HCT116 (cell line): ENCODE results near the gene NFIX. TPM values are rescaled to one million over a fixed set of nuclear protein-coding genes. Genes with fewer than 3 reads are reported as not detected.

Experiments used
- ATAC-seq: fragments of 200-7000 bp; cut with Tn5 transposase; 2 replicates; pipeline ENCODE4 v1.9.1; 2020; ENCODE audit warnings: mild to moderate bottlenecking, moderate library complexity
- BruUV-seq: library from RNA; stranded (reverse); fragments of 400-500 nt; replicated peaks from 2 replicates; lab custom pipeline; 2021; lab: Mats Ljungman, UMichigan
- CTCF ChIA-PET: fragments of 300-600 bp; sonication (Branson Sonifier 250); formaldehyde crosslinking; loops from one replicate; lab custom pipeline; 2021; ENCODE audit warnings: antibody characterized with exemption; lab: Charles Lee
- POLR2A ChIA-PET: fragments of 300-600, 350-600 bp; sonication (Branson Sonifier 250); formaldehyde crosslinking; loops from one replicate; lab custom pipeline; 2021; ENCODE audit warnings: antibody characterized with exemption; lab: Charles Lee
- RAD21 ChIA-PET, 2 experiments: fragments of 300-600 bp; sonication (Branson Sonifier 250); formaldehyde crosslinking; loops; one replicate each; lab custom pipeline; 2023; ENCODE audit warnings: low total read pairs in 2 of 2; ENCODE audit not compliant: uncharacterized antibody in 2 of 2, unreplicated experiment in 2 of 2, low non-redundant PET in 1 of 2; lab: Charles Lee
- DNase-seq: peaks from one replicate; pipeline ENCODE4 v3.0.0-alpha.2; 2010; ENCODE audit warnings: low read depth, low spot score
- H2AFZ ChIP-seq: fragments of 200-600 bp; shearing (Covaris generic), sonication (generic); 2 replicates; pipeline ENCODE4 v1.6.1; 2017; ENCODE audit warnings: low read depth, mixed run types, mixed read lengths, antibody characterized with exemption, low read length; ENCODE audit not compliant: poor library complexity, severe bottlenecking
- H3K27ac ChIP-seq: 2 replicates; pipeline ENCODE4 v1.5.1; 2012; ENCODE audit warnings: low read depth, low read length
- H3K27me3 ChIP-seq: fragments of 200-600 bp; sonication (generic); 2 replicates; pipeline ENCODE4 v1.6.1; 2016; ENCODE audit warnings: mixed run types, low read length, mixed read lengths; ENCODE audit not compliant: insufficient read depth
- H3K36me3 ChIP-seq, 2 experiments: fragments of 200-500 bp in 1 of 2; fragments of 200-600 bp in 1 of 2; sonication (Bioruptor generic) in 1 of 2; sonication (generic) in 1 of 2; 2 replicates each; pipeline versions ENCODE4 v1.5.1 to v1.6.1; 2014 to 2016; ENCODE audit warnings: low read length in 2 of 2, inconsistent platforms in 1 of 2, mixed read lengths in 1 of 2, mixed run types in 1 of 2; ENCODE audit not compliant: insufficient read depth in 2 of 2, control insufficient read depth in 1 of 2
- H3K4me1 ChIP-seq, 2 experiments: fragments of 200-600 bp in 1 of 2; sonication (generic) in 1 of 2; 2 replicates each; pipeline versions ENCODE4 v1.5.1 to v1.6.1; 2012 to 2017; ENCODE audit warnings: low read length in 2 of 2, inconsistent platforms in 1 of 2, mild to moderate bottlenecking in 1 of 2, mixed read lengths in 1 of 2, mixed run types in 1 of 2, moderate library complexity in 1 of 2; ENCODE audit not compliant: insufficient read depth in 2 of 2, control insufficient read depth in 1 of 2
- H3K4me2 ChIP-seq: fragments of 200-600 bp; sonication (generic); 2 replicates; pipeline ENCODE4 v1.6.1; 2017; ENCODE audit warnings: mixed run types, low read length, mixed read lengths
- H3K4me3 ChIP-seq, 2 experiments: fragments of 200-600 bp in 1 of 2; sonication (generic) in 1 of 2; replicated peaks in 1 of 2; 2 replicates each; pipeline ENCODE4 v1.5.1; 2011 to 2016; ENCODE audit warnings: low read length in 2 of 2, control low read depth in 1 of 2, low read depth in 1 of 2, mild to moderate bottlenecking in 1 of 2, mixed read lengths in 1 of 2, mixed run types in 1 of 2
- H3K79me2 ChIP-seq: fragments of 200-600 bp; sonication (generic); 2 replicates; pipeline ENCODE4 v1.6.1; 2017; ENCODE audit warnings: mild to moderate bottlenecking, mixed run types, low read length, moderate library complexity, mixed read lengths; ENCODE audit not compliant: insufficient read depth
- H3K9ac ChIP-seq: fragments of 200-600 bp; sonication (generic); 2 replicates; pipeline ENCODE4 v1.6.1; 2016; ENCODE audit warnings: low read length, mixed read lengths
- H3K9me2 ChIP-seq: fragments of 200-600 bp; sonication (generic), shearing (Covaris generic); 2 replicates; pipeline ENCODE4 v1.6.1; 2017; ENCODE audit warnings: mixed run types, mild to moderate bottlenecking, moderate library complexity; ENCODE audit not compliant: insufficient read depth
- H3K9me3 ChIP-seq, 2 experiments: fragments of 200-500 bp in 1 of 2; fragments of 200-600 bp in 1 of 2; sonication (Bioruptor generic) in 1 of 2; sonication (generic) in 1 of 2; 2 replicates each; pipeline ENCODE4 v1.6.1; 2014 to 2017; ENCODE audit warnings: low read length in 2 of 2, mixed read lengths in 2 of 2, inconsistent platforms in 1 of 2, low read depth in 1 of 2, mild to moderate bottlenecking in 1 of 2, mixed run types in 1 of 2, moderate library complexity in 1 of 2; ENCODE audit not compliant: control insufficient read depth in 1 of 2, insufficient read depth in 1 of 2
- H4K20me1 ChIP-seq: fragments of 200-600 bp; sonication (generic), shearing (Covaris generic); 2 replicates; pipeline ENCODE4 v1.6.1; 2017; ENCODE audit warnings: mixed run types, mild to moderate bottlenecking, moderate library complexity; ENCODE audit not compliant: insufficient read depth
- CBX3 ChIP-seq: IDR thresholded peaks from 2 replicates; pipeline ENCODE4 v1.6.1; 2012; ENCODE audit warnings: low read depth
- ELF1 ChIP-seq: IDR thresholded peaks from 2 replicates; pipeline ENCODE4 v1.6.1; 2012; ENCODE audit warnings: low read depth, borderline replicate concordance
- MAX ChIP-seq: IDR thresholded peaks from 2 replicates; pipeline ENCODE4 v1.6.1; 2012
- RAD21 ChIP-seq: IDR thresholded peaks from 2 replicates; pipeline ENCODE4 v1.6.1; 2012; ENCODE audit warnings: low read depth, mild to moderate bottlenecking
- REST ChIP-seq: IDR thresholded peaks from 2 replicates; pipeline ENCODE4 v1.6.1; 2012; ENCODE audit warnings: low read depth
- SIN3A ChIP-seq: IDR thresholded peaks from 2 replicates; pipeline ENCODE4 v1.6.1; 2012; ENCODE audit warnings: low read depth
- ZBTB33 ChIP-seq: IDR thresholded peaks from 2 replicates; pipeline ENCODE4 v1.6.1; 2011; ENCODE audit warnings: mild to moderate bottlenecking, low read length, moderate library complexity; ENCODE audit not compliant: insufficient replicate concordance; ENCODE audit errors: extremely low read depth
- ZNF274 ChIP-seq: fragments of 200-500 bp; sonication (Bioruptor generic); IDR thresholded peaks from 2 replicates; pipeline ENCODE4 v1.6.1; 2014; ENCODE audit warnings: mild to moderate bottlenecking, low read depth, low read length, inconsistent platforms
- intact Hi-C: fragments of 100-400 bp; cut with micrococcal nuclease; formaldehyde crosslinking; loops from 2 replicates; pipeline ENCODE4 v1.10.0; 2022
- total RNA-seq: library from RNA; stranded (reverse); gene quantifications from one replicate; pipeline ENCODE4 v1.2.1, GENCODE V29; 2021; ENCODE audit not compliant: unreplicated experiment

NFIX gene
- total RNA-seq, 1 experiment from 2014 or later, result 34.8 TPM

- peak overlapping the region; percentile 4; the same call in 1 of the 2 replicates for H3K27ac ChIP-seq
Observed at GRCh38 chr19:13079542-13079986, 84.3 kb downstream of the NFIX start.

More at GRCh38 chr19:13079542-13079986, 84.3 kb downstream of the NFIX start:
- Histone ChIP-seq H4K20me1 (no peaks in the 10 kb centered on the region), H3K4me2 (peak overlapping the region; percentile 39; the same call in 1 of the 2 replicates), H3K9me3 (no peaks in the 10 kb centered on the region), H3K9ac (no peak overlapping the region), H3K79me2 (no peaks in the 10 kb centered on the region), H3K9me2 (no peaks in the 10 kb centered on the region), H3K4me1 (peaks cover 18% of the 10 kb centered on the region in 2 experiments), H2AFZ (no peak overlapping the region), H3K4me3 (no peak overlapping the region), H3K27me3 (no peaks in the 10 kb centered on the region)
- intact Hi-C loops, result no loop called here
- ATAC-seq (no peak; the same call in 1 of the 2 replicates), DNase-seq (no peak)
- ChIA-PET POLR2A (no interaction called here), CTCF (interaction anchor here (1.2 to 2.2 kb wide), 3 partner anchors 9 to 46 kb away, joined by 3 to 7 read pairs (median 6); no protein-coding TSS in a partner anchor), RAD21 (no interaction called here)
- no TSS peak for BruUV-seq
- TF ChIP-seq ZNF274, result no peak
- TF ChIP-seq MAX, result no peak
- TF ChIP-seq RAD21, result no peak
- TF ChIP-seq REST, result no peak
- no peak for TF ChIP-seq CBX3
- no peak for TF ChIP-seq SIN3A
- no peak for TF ChIP-seq ELF1
- TF ChIP-seq ZBTB33, result no peak
- TF ChIP-seq, all 23 proteins: peak for 0
- H3K36me3 ChIP-seq, result no peaks in the 10 kb centered on the region
